Left colon (tissue), 2 donors: ENCODE results near the gene DICER1. TPM values are rescaled to one million over a fixed set of nuclear protein-coding genes. Genes with fewer than 3 reads are reported as not detected.

ENCODE experiments used
- ATAC-seq: fragments of 200-7000 bp; cut with Tn5 transposase; one replicate; pipeline ENCODE4 v1.9.1; 2020; ENCODE audit warnings: mild to moderate bottlenecking, moderate library complexity
- DNase-seq, 2 donors: peaks; one replicate each; pipeline ENCODE4 v3.0.0-alpha.2; 2020
- intact Hi-C, 2 donors: fragments of 100-400 bp; cut with DNase I in 1 of 2; cut with micrococcal nuclease in 1 of 2; formaldehyde crosslinking; loops; one replicate each; pipeline versions ENCODE4 v1.11.2 to v1.14.0; 2022; cut with DNase I, micrococcal nuclease
- microRNA-seq, 2 donors: library from miRNA; unstranded; fragments of <30 nt; microRNA quantifications; one replicate each; pipeline versions ENCODE4 v1.1.0 to v1.2.0, GENCODE V29; 2020
- total RNA-seq, 2 donors: library from RNA; stranded (reverse); fragmentation: NEBNext Ultra II Directional; extraction: Animal tissue kit (Norgen Biotek cat#: 25700); gene quantifications; one replicate each; pipeline ENCODE4 v1.2.1, GENCODE V29; 2021
- donor health status: DM: no; HTN: no; CAD: no.
- donor health status: DM: yes; HTN: yes; CAD: no.

Gene DICER1
- total RNA-seq, 2 donors from 2014 or later = 49.0 to 77.3 TPM

DNA sequence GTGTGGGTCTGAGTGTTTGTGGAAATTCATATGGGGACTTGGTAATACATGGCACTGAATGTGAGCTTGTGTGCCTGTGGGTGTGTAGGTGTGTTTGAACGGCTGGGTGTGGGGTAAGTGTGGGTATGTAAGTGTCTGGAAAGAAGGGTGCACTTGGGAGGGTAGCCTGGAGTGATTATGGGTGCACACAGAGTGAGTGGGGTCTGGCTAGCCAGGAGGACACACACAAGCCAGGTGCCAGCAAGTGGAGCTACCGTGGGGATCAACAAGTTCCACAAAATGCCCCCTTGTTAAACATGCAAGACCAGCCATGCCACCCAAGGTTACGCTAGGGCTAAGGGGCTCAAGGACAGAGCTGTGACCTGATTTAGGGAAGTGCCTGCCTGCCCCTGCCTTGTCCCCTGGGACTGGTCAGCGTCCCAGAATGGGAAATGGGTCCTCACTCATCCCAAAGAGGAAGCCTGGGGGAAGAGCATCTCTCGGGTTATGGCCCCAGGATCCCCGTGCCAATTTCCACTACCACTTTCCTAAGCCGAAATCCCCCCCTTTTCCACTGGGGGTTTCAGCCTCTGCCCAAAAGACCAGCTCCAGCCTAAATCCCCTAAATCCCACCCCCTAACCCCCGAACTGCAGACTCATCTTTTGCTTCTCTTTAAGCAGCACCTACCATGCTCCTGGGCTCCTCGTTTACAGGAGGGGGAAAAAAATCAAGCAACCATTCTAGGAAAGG, 118.6 kb downstream of the DICER1 start:
- DNase-seq = peak in 1 of 2 donors; percentile 14
- no peak for ATAC-seq
- intact Hi-C loops = no loop called here

DNA sequence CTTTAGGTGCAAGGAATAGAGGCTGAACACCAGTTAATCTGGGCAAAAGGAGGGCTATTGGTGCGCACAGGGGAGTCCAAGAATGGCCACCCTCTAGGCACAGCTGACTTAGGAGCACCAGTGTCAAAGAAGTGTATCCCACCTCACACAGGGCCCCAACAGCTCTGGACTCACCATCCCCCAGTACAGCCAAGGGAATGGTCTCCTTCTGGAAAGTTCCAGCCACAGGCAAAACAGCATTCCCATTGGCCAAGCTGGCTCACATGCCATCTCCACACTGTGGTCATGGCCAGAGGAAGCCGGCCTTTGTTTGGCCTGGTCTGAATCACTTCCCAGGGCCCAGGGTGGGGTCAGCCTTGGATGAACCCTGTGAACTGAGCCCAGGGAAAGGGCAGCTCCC, 120.1 kb downstream of the DICER1 start:
- DNase-seq (peak in 1 of 2 donors; percentile 1), ATAC-seq (no peak)
- intact Hi-C loops = no loop called here

Small RNA genes within 50 kb of the gene (microRNA-seq; reads per million reads assigned to microRNA genes)
- gene MIR3173 = 6.8 to 8.0 reads per million in 2 donors

Other genes starting within 250 kb of the DICER1 start
- 100 to 1,000 TPM; 125 to 135 TPM for gene CLMN, start 162.4 kb upstream of the DICER1 start, total RNA-seq